ENCODE data around the gene PTPRT. TPM values are rescaled to one million over a fixed set of nuclear protein-coding genes. Genes with fewer than 3 reads are reported as not detected.

The PTPRT gene
- total and polyA plus RNA-seq, 10 of the 15 experiments (the other 5 are each of a cell fraction or from before 2014, with no cell fraction given) = not detected

GRCh38 chr20:43237651-43238168 lies 48.0 kb upstream of the PTPRT start:
- TF ChIP-seq EED (IDR thresholded peaks at IDR 0.05; ENCODE audit: low read depth) (no peak), SIX5 (IDR thresholded peaks at IDR 0.05; ENCODE audit: low read depth, low read length, severe bottlenecking) (no peak), HDAC6 (IDR thresholded peaks at IDR 0.05; ENCODE audit: unreplicated experiment) (no peak), PAX5 (IDR thresholded peaks at IDR 0.05; ENCODE audit: borderline replicate concordance, low read depth, low read length) (no peak), ZSCAN29 (IDR thresholded peaks at IDR 0.05) (no peak), SREBF1 (IDR thresholded peaks at IDR 0.05; ENCODE audit: low read length) (no peak), MTA3 (IDR thresholded peaks at IDR 0.05; ENCODE audit: borderline replicate concordance, low read length) (no peak), CTCF (IDR thresholded peaks at IDR 0.05 in 2 of 3, conservative IDR thresholded peaks at IDR 0.05 in 1 of 3; ENCODE audit: control insufficient read depth in 2 of 3, extremely low read depth in 1 of 3, insufficient read depth in 1 of 3, low read depth in 3 of 3, low read length in 3 of 3) (no peak), RCOR1 (conservative IDR thresholded peaks at IDR 0.05; ENCODE audit: low read depth, low read length) (no peak), HDAC2 (IDR thresholded peaks at IDR 0.05) (no peak), TBL1XR1 (IDR thresholded peaks at IDR 0.05; ENCODE audit: low read depth, low read length) (no peak)
- no peaks in the 10 kb centered on the region for H4K20me1 ChIP-seq (ENCODE audit: control insufficient read depth, insufficient read depth)
- DNase-seq (ENCODE audit: low read depth, low spot score) = no peak
- H3K79me2 ChIP-seq (ENCODE audit: control insufficient read depth, insufficient read depth, low read length) = no peaks in the 10 kb centered on the region
- RAD21 ChIA-PET (ENCODE audit: unreplicated experiment) = no interaction called here
- in situ Hi-C loops (cut with MboI) (no loop called here), intact Hi-C loops (cut with micrococcal nuclease; ENCODE audit: unreplicated experiment) (no loop called here)
- no peak overlapping the region for H3K4me3 ChIP-seq
- no peaks in the 10 kb centered on the region for H3K36me3 ChIP-seq (ENCODE audit: control insufficient read depth in 2 of 2, insufficient read depth in 2 of 2, low read length in 1 of 2)
- no peak overlapping the region for H3K27ac ChIP-seq (ENCODE audit: control insufficient read depth, insufficient read depth)
- no peak for ATAC-seq
- CTCF ChIA-PET = no interaction called here
- WGBS (ENCODE audit: insufficient coverage, insufficient replicate concordance, low lambda C conversion rate, missing lambda C conversion rate) = 6% methylated on average over 4 of the region's 4 CpGs
- no peak overlapping the region for H2AFZ ChIP-seq (ENCODE audit: control insufficient read depth, low read depth, low read length)
- H3K27me3 ChIP-seq (replicated peaks in 1 of 2; ENCODE audit: control insufficient read depth in 2 of 2, insufficient read depth in 2 of 2, low read length in 1 of 2) = no peaks in the 10 kb centered on the region; a peak in 2 of 4 replicates
- H3K4me1 ChIP-seq (ENCODE audit: control insufficient read depth, insufficient read depth, low read length) = no peaks in the 10 kb centered on the region
- POLR2A ChIA-PET = no interaction called here
- no peaks in the 10 kb centered on the region for H3K9me3 ChIP-seq (replicated peaks; ENCODE audit: control insufficient read depth, insufficient read depth, low read length)
- no peak for FAIRE-seq
- SMC1A ChIA-PET (ENCODE audit: uncharacterized antibody, unreplicated experiment) = no interaction called here
- BruUV-seq (replicated peaks) = no TSS peak
- H3K4me2 ChIP-seq (ENCODE audit: control insufficient read depth, insufficient read depth) = no peak overlapping the region
- no peak overlapping the region for H3K9ac ChIP-seq (ENCODE audit: control insufficient read depth, insufficient read depth, low read length)
